ENCODE results near the gene ELMOD3. TPM values are rescaled to one million over a fixed set of nuclear protein-coding genes. Genes with fewer than 3 reads are reported as not detected.
"Not testable (repeated sequence)": the region's sequence is repeated elsewhere in the genome, so short reads cannot be mapped to it uniquely, and the experiment has no call there.

The ELMOD3 gene
- total RNA-seq, 4 donors from 2014 or later: 8.2 to 16.6 (median 13.7) TPM

DNA sequence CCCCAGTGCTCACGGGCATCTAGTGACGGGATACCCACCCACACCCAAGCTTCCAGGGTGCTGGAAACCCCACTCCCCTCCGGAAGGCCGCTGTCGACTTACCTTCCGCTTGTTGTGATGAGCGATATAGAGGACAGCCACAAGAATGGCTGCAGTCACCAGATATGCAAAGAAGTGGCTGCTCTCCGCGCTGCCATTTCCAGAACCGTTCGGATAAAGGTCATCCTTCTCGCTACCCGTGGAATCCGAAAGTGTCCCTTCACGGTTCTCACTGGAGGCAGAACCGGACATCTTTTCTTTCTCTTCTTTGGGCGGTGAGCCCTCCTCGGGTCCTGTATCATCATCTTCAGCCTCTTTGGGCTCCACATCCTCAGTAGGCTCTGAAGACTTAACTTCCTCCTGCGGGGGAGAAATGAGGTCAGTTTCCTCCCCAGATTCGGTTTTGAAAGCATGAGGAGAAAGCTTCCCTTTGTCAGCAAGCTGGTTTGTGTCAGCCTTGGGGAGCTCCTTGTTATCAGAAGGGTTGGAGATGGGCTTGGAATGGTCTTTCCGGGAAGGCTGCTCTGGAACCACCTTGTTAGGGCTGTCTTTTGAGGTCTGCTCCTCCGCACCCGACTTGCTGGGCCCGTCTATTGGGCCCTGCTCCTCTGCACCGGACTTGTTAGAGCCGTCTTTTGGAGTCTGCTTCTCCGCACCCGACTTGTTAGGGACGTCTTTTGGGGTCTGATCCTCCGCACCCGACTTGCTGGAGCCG is 28.0 kb upstream of the ELMOD3 start:
- Histone ChIP-seq H3K4me1 (peaks cover 11 to 67% (median 28%) of the 10 kb centered on the region in 3 donors), H3K9me3 (no peaks in the 10 kb centered on the region), H3K27me3 (no peaks in the 10 kb centered on the region), H3K36me3 (peaks cover 16 to 34% (median 16%) of the 10 kb centered on the region in 3 donors), H3K4me3 (peak overlapping the region; percentile 71 to 95 (median 84)), H3K27ac (peak overlapping the region; percentile 91 to 99 (median 98))
- no peak for DNase-seq
- 10 to 12% methylated on average over 28 to 29 of the region's 32 CpGs for WGBS, 2 donors
- intact Hi-C loops (cut with DNase I): no loop called here
- TF ChIP-seq, protein P1, sequence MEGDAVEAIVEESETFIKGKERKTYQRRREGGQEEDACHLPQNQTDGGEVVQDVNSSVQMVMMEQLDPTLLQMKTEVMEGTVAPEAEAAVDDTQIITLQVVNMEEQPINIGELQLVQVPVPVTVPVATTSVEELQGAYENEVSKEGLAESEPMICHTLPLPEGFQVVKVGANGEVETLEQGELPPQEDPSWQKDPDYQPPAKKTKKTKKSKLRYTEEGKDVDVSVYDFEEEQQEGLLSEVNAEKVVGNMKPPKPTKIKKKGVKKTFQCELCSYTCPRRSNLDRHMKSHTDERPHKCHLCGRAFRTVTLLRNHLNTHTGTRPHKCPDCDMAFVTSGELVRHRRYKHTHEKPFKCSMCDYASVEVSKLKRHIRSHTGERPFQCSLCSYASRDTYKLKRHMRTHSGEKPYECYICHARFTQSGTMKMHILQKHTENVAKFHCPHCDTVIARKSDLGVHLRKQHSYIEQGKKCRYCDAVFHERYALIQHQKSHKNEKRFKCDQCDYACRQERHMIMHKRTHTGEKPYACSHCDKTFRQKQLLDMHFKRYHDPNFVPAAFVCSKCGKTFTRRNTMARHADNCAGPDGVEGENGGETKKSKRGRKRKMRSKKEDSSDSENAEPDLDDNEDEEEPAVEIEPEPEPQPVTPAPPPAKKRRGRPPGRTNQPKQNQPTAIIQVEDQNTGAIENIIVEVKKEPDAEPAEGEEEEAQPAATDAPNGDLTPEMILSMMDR (IDR thresholded peaks at IDR 0.05): no peak
- no peak for TF ChIP-seq POLR2A (IDR thresholded peaks at IDR 0.05)

DNA sequence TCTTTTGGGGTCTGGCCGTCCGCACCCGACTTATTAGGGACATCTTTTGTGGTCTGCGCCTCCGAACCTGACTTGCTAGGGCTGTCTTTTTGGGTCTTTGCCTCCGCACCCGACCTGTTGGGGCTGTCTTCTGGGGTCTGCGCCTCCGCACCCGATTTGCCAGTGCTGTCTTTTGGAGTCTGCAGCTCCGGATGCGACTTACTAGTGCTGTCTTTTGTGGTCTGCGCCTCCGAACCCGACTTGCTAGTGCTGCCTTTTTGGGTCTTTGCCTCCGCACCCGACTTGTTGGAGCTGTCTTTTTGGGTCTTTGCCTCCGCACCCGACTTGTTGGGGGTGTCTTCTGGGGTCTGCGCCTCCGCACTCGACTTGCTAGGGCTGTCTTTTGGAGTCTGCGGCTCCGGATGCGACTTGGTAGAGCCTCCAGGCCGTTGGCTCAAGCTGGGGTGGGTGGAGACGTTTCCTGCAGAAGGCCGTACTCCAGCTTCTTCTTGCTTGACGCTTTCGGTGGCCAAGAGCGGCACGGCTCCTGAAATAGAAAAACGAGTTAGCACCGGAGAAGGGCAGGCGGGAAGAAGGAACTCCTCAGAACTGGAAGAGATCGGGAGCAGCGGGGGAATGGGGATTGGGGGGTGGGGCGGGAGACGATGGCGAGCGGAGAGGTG is 27.3 kb upstream of the ELMOD3 start:
- TF ChIP-seq, protein P1 (IDR thresholded peaks at IDR 0.05): no peak
- TF ChIP-seq POLR2A (IDR thresholded peaks at IDR 0.05): no peak
- Histone ChIP-seq H3K4me3 (peak overlapping the region; percentile 71 to 95 (median 84)), H3K27me3 (no peaks in the 10 kb centered on the region), H3K4me1 (peaks cover 11 to 60% (median 28%) of the 10 kb centered on the region in 3 donors), H3K36me3 (peaks cover 13 to 27% (median 16%) of the 10 kb centered on the region in 3 donors), H3K27ac (peak overlapping the region; percentile 91 to 99 (median 98)), H3K9me3 (no peaks in the 10 kb centered on the region)
- no peak for DNase-seq
- intact Hi-C loops (cut with DNase I): no loop called here
- WGBS, 2 donors: 1 to 3% methylated on average over 28 of the region's 41 CpGs

DNA sequence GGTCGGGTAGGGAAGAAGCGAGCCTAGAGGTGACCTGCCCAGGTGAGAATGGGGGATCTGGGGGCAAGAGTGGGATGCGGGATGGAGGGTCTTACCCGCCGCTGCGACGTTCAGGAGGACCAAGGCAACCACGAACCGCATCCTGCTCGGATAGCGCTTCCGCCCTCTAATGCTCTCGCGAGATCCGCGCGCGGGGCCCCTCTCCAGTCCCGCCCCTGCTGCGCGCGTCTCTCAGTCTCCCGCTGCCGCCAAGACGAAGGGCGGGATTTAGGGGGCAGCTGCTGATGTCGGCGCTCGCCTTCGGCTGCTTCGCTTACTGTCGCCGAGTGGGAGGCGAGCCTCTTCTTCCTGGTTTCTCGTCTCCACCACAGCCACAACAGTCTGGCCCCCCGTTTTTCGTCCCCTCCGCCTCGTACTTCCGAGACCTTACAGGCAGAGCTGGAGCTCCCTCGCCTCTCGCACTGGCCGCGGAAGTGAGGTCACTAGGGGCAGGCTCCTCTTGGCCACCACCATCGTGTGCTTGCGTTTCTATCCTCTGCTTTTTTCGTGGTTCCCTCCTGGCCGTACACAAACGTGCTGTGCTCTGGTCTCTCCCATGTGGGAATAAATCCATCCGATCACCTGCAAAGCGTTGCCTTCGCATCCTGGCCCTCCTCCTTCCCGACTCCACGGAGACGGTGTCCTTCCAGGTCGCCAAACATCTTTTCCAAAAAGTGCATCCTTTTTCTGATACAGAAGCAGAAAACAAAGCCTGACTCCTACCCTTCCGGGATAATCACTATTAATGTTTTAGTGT is 26.5 kb upstream of the ELMOD3 start, which contains the start of gene TGOLN2:
Gene TGOLN2, minus strand, starts transcription at position 168 of the 796 bp plus-strand sequence. Its CDS starts 27 bp downstream, at position 141.
- H3K9me3 ChIP-seq: no peaks in the 10 kb centered on the region
- intact Hi-C loops (cut with DNase I): no loop called here
- peaks cover 11 to 53% (median 24%) of the 10 kb centered on the region in 3 donors for H3K4me1 ChIP-seq
- H3K36me3 ChIP-seq: peaks cover 10 to 20% (median 16%) of the 10 kb centered on the region in 3 donors
- 0 to 1% methylated on average over 36 to 55 of the region's 57 CpGs for WGBS, 2 donors
- H3K27me3 ChIP-seq: no peaks in the 10 kb centered on the region
- H3K4me3 ChIP-seq: peak within 1 kb of the TSS; percentile 71 to 95 (median 84)
- TF ChIP-seq POLR2A (IDR thresholded peaks at IDR 0.05): peak in 3 of 4 donors; percentile 98 to 100 (median 99)
- TF ChIP-seq, protein P1 (IDR thresholded peaks at IDR 0.05): peak in 4 of 6 experiments; percentile 9 to 30 (median 21)
- peak; percentile 81 for DNase-seq
- H3K27ac ChIP-seq: peak within 1 kb of the TSS; percentile 91 to 99 (median 98)

DNA sequence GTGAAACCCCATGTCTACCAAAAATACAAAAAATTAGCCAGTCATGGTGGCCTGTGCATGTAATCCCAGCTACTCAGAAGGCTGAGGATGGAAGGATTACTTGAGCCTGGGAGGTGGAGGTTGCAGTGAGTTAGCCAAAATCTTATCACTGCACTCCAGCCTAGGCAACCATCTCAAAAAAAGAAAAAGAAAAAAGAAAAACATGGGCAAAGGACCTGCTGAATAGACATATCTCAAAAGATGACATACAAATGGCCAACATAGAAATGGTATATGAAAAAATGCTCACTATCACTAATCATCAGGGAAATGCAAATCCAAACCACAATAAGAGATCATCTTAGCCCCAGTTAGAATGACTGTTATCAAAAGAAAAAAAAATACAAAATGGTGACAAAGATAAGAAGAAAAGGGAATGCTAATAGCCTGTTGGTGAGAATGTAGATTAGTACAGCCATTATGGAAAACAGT is 25.4 kb upstream of the ELMOD3 start:
- intact Hi-C loops (cut with DNase I): no loop called here
- Histone ChIP-seq H3K36me3 (peaks cover 0 to 8% (median 4%) of the 10 kb centered on the region in 3 donors), H3K9me3 (no peaks in the 10 kb centered on the region), H3K4me1 (peaks cover 11 to 41% (median 22%) of the 10 kb centered on the region in 3 donors), H3K27me3 (no peaks in the 10 kb centered on the region), H3K4me3 (no peak overlapping the region), H3K27ac (no peak overlapping the region)
- DNase-seq: no peak
- TF ChIP-seq POLR2A (IDR thresholded peaks at IDR 0.05): no peak
- TF ChIP-seq, protein P1 (IDR thresholded peaks at IDR 0.05): no peak

DNA sequence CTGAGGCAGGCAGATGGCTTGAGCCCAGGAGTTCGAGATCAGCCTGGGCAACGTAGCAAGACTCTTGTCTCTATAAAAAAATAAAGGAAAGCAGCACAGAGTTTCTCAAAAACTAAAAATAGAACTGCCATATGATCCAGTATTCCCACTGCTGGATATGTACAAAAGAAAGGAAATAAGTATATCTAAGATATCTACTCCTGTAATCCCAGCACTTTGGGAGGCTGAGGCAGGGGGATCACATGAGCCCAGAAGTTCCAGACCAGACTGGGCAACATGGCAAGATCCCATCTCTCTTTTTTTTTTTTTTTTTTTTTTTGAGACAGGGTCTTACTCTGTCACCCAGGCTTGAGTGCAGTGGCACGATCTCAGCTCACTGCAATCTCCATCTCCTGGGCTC is 24.9 kb upstream of the ELMOD3 start:
- H3K27ac ChIP-seq; H3K27me3 ChIP-seq; DNase-seq; H3K9me3 ChIP-seq; H3K4me3 ChIP-seq; H3K36me3 ChIP-seq; intact Hi-C loops (cut with DNase I): not testable (repeated sequence)
- H3K4me1 ChIP-seq: peaks cover 11 to 36% (median 20%) of the 10 kb centered on the region in 3 donors
- 83 to 88% methylated on average over 3 of the region's 3 CpGs for WGBS, 2 donors

All from esophagus squamous epithelium (tissue), 5 donors.